ENCODE measurements around the gene ELOVL2.

Gene ELOVL2

DNA sequence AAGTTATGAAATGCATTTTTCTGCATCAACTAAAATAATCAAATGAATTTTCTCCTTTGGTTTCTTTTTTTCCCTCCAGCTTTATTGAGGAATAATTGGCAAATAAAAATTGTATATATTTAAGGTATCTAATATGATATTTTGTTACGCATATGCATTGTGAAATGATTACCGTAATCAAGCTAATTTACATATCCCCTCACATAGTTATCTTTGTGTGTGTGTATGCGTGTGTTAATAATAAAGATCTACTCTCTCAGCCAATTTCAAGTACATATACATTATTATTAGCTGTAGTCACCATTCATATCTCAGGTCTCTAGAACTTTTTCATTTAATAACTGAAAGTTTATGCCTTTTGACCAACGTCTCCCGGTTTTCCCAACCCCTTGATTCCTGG, 96.1 kb downstream of the ELOVL2 start:
- in situ Hi-C loops (cut with MboI; ENCODE audit: low sequenced_read_pairs) = no loop called here

DNA sequence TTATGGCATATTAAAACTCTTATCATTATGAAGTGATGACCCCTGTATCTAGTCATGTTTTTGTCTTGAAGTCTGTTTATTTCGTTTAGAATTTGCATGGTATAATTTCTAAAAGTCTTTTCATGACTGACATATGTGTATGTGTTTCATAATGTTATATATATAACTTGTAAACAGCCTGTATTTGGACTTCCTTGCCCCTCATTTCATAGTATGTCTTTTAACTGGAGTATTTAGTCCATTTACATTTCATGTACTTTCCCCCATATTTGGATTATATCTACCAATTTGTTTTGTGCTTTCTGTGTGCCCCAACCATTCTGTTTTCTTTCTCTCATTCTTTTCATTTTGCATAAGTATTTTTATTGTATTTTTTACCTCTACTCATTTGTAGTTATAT, 98.3 kb downstream of the ELOVL2 start:
- in situ Hi-C loops (cut with MboI; ENCODE audit: low sequenced_read_pairs) = no loop called here

DNA sequence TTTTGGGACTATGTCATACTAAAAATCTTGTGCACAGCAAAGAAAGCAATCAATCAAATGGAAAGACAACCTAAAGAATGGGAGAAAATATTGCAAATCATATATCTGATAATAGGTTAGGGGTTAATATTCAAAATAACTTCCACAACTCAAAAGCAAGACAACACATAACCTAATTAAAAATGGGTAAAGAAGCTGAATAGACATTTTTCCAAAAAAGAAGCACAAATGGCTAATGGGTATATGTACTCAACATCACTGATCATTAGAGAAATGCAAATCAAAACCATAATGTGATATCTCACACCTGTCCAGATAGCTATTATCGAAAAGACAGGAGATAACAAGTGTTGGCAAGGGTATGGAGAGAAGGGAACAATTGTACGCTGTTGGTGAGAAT, 104.3 kb downstream of the ELOVL2 start:
- in situ Hi-C loops (cut with MboI; ENCODE audit: low sequenced_read_pairs) = no loop called here

- in situ Hi-C loops (cut with MboI; ENCODE audit: low sequenced_read_pairs) = no loop called here
Measured at GRCh38 chr6:10933126-10933525, 111.0 kb downstream of the ELOVL2 start.
